VCaP (cell line): ENCODE data around the gene COL13A1.

Experiments used
- H3K27ac ChIP-seq: fragments of 450-650 bp; 2 replicates; pipeline ENCODE4 v1.5.1; 2017
- CTCF ChIP-seq: fragments of 450-650 bp; conservative IDR thresholded peaks from 2 replicates; pipeline ENCODE4 v1.5.1; 2017; ENCODE audit warnings: mild to moderate bottlenecking, moderate library complexity

Gene COL13A1

GRCh38 chr10:69831231-69831855 lies 29.6 kb downstream of the COL13A1 start:
- TF ChIP-seq CTCF = no peak
- no peak overlapping the region for H3K27ac ChIP-seq

- no peak overlapping the region for H3K27ac ChIP-seq
- no peak for TF ChIP-seq CTCF
Measured at GRCh38 chr10:69835233-69835632, 33.5 kb downstream of the COL13A1 start.

GRCh38 chr10:69835875-69836730 lies 34.4 kb downstream of the COL13A1 start:
- no peak overlapping the region for H3K27ac ChIP-seq
- no peak for TF ChIP-seq CTCF

- H3K27ac ChIP-seq = no peak overlapping the region
- TF ChIP-seq CTCF = no peak
Measured at GRCh38 chr10:69836731-69837030, 35.0 kb downstream of the COL13A1 start.

GRCh38 chr10:69837261-69837660 lies 35.6 kb downstream of the COL13A1 start:
- no peak for TF ChIP-seq CTCF
- H3K27ac ChIP-seq = no peak overlapping the region

- H3K27ac ChIP-seq = no peak overlapping the region
- no peak for TF ChIP-seq CTCF
Measured at GRCh38 chr10:69838418-69838817, 36.7 kb downstream of the COL13A1 start.

GRCh38 chr10:69838853-69839252 lies 37.1 kb downstream of the COL13A1 start:
- no peak for TF ChIP-seq CTCF

More at GRCh38 chr10:69838853-69839252, 37.1 kb downstream of the COL13A1 start:
- no peak overlapping the region for H3K27ac ChIP-seq
